GM12892 (cell line): ENCODE data around the gene QRICH2.
"Not testable (repeated sequence)": the region's sequence is repeated elsewhere in the genome, so short reads cannot be mapped to it uniquely, and the experiment has no call there.

Experiments used
- DNase-seq: peaks from one replicate; pipeline ENCODE4 v3.0.0; 2011; ENCODE audit not compliant: insufficient read length
- FAIRE-seq: peaks from 2 replicates; lab custom pipeline; 2011; peaks lifted over from hg19 to GRCh38; lab: Jason Lieb, UNC
- POLR2A ChIP-seq: IDR thresholded peaks from 2 replicates; pipeline ENCODE4 v1.6.1; 2011; ENCODE audit warnings: low read depth, low read length, control low read depth
- POLR2AphosphoS5 ChIP-seq: IDR thresholded peaks from 2 replicates; pipeline ENCODE4 v1.6.1; 2011; ENCODE audit warnings: low read depth, low read length, control low read depth
- TAF1 ChIP-seq: IDR thresholded peaks from 2 replicates; pipeline ENCODE4 v1.6.1; 2011; ENCODE audit warnings: low read depth, mild to moderate bottlenecking, control low read depth, low read length, borderline replicate concordance

QRICH2 gene

GRCh38 chr17:76273445-76274111 is 34.5 kb downstream of the QRICH2 start:
- DNase-seq (peak; percentile 14), FAIRE-seq (peak; percentile 44)
- TF ChIP-seq POLR2A (no peak; the same call in 1 of the 2 replicates), POLR2AphosphoS5 (no peak), TAF1 (no peak)

GRCh38 chr17:76272541-76273444 is 35.3 kb downstream of the QRICH2 start:
- no peak for TF ChIP-seq TAF1
- TF ChIP-seq POLR2A = 0 out of 2 replicates have a peak, but pooled peaks have one; percentile 6
- TF ChIP-seq POLR2AphosphoS5 = 0 out of 2 replicates have a peak, but pooled peaks have one; percentile 27
- peak; percentile 36 for DNase-seq
- peak; percentile 33 for FAIRE-seq

GRCh38 chr17:76271669-76272540 is 36.2 kb downstream of the QRICH2 start:
- peak; percentile 91 for TF ChIP-seq POLR2A
- TF ChIP-seq POLR2AphosphoS5 = peak; percentile 92
- TF ChIP-seq TAF1 = peak; percentile 85
- peak; percentile 99 for FAIRE-seq

GRCh38 chr17:76270770-76271668 is 37.1 kb downstream of the QRICH2 start:
- DNase-seq (peak; percentile 32), FAIRE-seq (peak; percentile 82)
- peak; percentile 81 for TF ChIP-seq POLR2A
- TF ChIP-seq POLR2AphosphoS5 = peak; percentile 93
- no peak for TF ChIP-seq TAF1

More at GRCh38 chr17:76271669-76272540, 36.2 kb downstream of the QRICH2 start:
- DNase-seq = peak; percentile 86

GRCh38 chr17:76270127-76270592 is 37.9 kb downstream of the QRICH2 start:
- no peak for DNase-seq
- peak; percentile 14 for FAIRE-seq
- TF ChIP-seq POLR2A (no peak), POLR2AphosphoS5 (no peak), TAF1 (no peak)

GRCh38 chr17:76268991-76269981 is 38.8 kb downstream of the QRICH2 start:
- peak; percentile 64 for FAIRE-seq
- peak; percentile 15 for DNase-seq
- peak; percentile 76 for TF ChIP-seq POLR2AphosphoS5
- TF ChIP-seq TAF1 = no peak
- peak; percentile 74 for TF ChIP-seq POLR2A

- DNase-seq (no peak), FAIRE-seq (peak; percentile 82)
- TF ChIP-seq POLR2A (peak; percentile 94), TAF1 (peak; percentile 80), POLR2AphosphoS5 (peak; percentile 96)
Measured at GRCh38 chr17:76268015-76268749, 39.9 kb downstream of the QRICH2 start.

GRCh38 chr17:76267581-76268001 is 40.5 kb downstream of the QRICH2 start:
- FAIRE-seq = not testable (repeated sequence)

GRCh38 chr17:76267051-76267576 is 41.0 kb downstream of the QRICH2 start:
- FAIRE-seq (no peak), DNase-seq (no peak)
- TF ChIP-seq POLR2AphosphoS5 (peak; percentile 50; the same call in 1 of the 2 replicates), POLR2A (0 out of 2 replicates have a peak, but pooled peaks have one; percentile 14), TAF1 (no peak)

More at GRCh38 chr17:76267581-76268001, 40.5 kb downstream of the QRICH2 start:
- DNase-seq = not testable (repeated sequence)
